Stimulated activated CD8-positive, alpha-beta memory T cell treated with anti-CD3 and anti-CD28 coated beads, Interleukin-7, amount 100 ng/mL, for 48 hours (primary cell): ENCODE results near the gene GRIK4.

Experiments
- DNase-seq, 2 donors: peaks; one replicate each; pipeline ENCODE4 v3.0.0-alpha.2; 2020; ENCODE audit warnings: low read depth in 1 of 2; ENCODE audit errors: extremely low read depth in 1 of 2

The GRIK4 gene

DNA sequence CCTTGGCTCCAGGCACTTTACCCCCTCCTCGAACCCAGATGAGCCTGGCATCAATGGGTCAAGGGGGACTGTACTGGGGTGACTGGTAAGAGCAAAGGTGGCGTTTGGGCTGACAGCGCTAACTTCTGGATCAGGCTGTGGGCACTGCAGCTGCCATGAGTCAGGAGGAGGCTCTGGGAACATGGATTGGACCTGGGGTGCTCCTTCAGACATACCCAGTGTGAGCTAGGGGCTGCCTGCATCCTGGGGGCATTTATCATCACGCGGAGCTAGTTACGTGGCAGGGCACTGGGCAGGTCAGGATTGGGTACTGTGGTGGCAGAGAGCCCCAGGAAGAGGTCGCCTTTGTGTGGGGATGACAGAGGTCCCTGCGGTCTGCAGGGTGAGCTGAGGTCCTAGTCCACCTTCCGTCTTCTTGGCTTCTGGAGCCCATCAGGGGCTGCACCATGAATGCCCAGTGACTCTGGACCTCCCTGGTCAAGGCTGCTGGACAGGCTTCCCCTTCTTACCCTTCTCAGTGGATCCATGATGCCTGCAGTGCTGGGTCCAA, 13.1 kb downstream of the GRIK4 start:
- DNase-seq, result no peak

GRCh38 chr11:120525261-120526171, 14.0 kb downstream of the GRIK4 start:
- DNase-seq, result no peak

- no peak for DNase-seq
Measured at GRCh38 chr11:120526241-120526640, 14.7 kb downstream of the GRIK4 start.

GRCh38 chr11:120527111-120527761, 15.7 kb downstream of the GRIK4 start:
- no peak for DNase-seq

GRCh38 chr11:120528749-120529148, 17.2 kb downstream of the GRIK4 start:
- DNase-seq, result no peak

GRCh38 chr11:120529214-120529613, 17.7 kb downstream of the GRIK4 start:
- no peak for DNase-seq

- DNase-seq, result no peak
Measured at GRCh38 chr11:120529911-120530310, 18.4 kb downstream of the GRIK4 start.

DNA sequence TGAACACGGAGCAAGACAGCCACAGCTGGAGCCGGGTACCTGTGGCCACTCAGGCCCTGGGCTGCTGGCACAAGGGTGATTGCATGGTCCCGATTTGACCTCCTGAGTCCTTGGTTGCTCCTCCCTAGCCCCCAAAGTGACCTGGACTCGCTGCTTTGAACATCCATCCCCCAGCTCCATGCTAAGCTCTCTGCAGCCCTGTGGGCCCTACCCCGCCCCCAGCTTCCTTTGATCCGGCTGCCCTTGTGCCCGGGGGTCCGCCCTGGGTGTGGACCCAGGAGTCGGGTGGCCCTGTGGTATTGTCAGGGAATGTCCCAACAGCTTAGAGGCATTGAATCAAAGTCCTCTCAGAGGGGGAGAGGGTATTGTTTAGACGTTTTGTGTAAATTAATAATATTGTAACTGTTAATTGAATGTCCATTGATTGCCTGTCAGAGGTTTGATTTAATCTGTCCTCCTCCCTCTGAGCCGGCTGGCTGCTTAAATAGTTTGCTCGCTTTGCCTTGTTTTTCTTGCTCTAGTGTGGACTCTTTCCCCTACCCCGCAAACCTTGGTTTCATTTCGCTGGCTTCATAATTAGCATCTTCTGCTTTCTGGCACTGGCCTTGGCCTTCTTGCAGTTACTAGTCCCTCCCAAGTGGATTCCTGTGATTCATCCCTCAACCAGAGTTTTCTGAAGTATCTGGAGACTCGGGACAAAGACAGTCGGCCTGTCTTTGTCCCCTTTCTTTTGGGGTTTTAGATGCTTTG, 20.7 kb downstream of the GRIK4 start:
- no peak for DNase-seq

- DNase-seq, result no peak
Measured at GRCh38 chr11:120532832-120533196, 21.3 kb downstream of the GRIK4 start.

- no peak for DNase-seq
Measured at GRCh38 chr11:120536091-120536796, 24.7 kb downstream of the GRIK4 start.

- no peak for DNase-seq
Measured at GRCh38 chr11:120536797-120537169, 25.2 kb downstream of the GRIK4 start.

- no peak for DNase-seq
Measured at GRCh38 chr11:120537996-120538395, 26.4 kb downstream of the GRIK4 start.

DNA sequence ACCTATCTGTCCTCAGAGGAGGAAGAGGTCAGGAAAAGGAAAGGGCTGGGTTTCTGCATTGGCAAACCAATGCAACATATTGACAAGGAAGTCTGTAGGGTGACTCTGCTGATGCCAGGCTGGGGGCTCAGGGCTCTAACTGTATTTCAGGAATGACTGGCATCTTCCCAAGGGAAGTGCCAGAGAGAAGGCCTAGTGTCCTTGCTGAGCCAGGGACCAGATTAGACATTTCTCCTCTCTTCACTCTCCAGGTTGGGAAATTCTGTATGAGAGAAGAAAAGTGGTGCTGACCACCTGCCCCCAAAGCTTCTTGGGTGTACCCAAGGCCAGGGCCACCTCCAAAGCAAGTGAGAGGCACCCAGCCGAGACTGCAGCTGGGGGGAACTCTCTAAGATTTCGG, 27.2 kb downstream of the GRIK4 start:
- DNase-seq, result no peak

- no peak for DNase-seq
Measured at GRCh38 chr11:120539667-120540369, 28.3 kb downstream of the GRIK4 start.

- DNase-seq, result no peak
Measured at GRCh38 chr11:120540744-120541465, 29.4 kb downstream of the GRIK4 start.

DNA sequence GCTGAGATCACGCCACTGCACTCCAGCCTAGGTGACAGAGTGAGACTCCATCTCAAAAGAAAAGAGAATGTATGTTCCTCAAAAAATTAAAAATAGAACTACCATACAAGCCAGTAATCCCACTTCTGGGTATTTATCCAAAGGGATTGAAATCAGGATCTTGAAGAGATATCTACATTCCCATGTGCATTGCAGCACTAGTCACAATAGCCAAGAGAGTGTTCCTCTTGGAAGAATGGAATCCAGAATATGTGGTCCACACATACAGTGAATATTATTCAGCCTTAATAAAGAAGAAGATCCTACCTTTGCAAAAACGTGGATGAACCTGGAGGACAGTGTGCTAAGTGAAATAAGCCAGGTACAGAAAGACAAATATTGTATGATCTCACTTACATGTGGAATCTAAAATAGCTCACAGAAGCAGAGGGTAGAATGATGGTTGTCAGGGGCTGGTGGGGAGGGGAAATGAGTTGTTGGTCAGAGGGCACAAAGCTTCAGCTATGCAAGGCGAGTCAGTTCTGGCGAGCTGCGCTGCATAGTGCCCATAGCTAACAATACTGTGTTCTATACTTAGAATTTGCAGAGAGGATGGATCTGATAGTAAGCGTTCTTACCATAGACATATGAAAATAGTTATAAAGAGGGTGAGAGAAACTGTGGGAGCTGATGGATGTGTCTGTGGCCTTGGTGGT, 32.1 kb downstream of the GRIK4 start:
- no peak for DNase-seq

- DNase-seq, result no peak
Measured at GRCh38 chr11:120545813-120546212, 34.3 kb downstream of the GRIK4 start.

DNA sequence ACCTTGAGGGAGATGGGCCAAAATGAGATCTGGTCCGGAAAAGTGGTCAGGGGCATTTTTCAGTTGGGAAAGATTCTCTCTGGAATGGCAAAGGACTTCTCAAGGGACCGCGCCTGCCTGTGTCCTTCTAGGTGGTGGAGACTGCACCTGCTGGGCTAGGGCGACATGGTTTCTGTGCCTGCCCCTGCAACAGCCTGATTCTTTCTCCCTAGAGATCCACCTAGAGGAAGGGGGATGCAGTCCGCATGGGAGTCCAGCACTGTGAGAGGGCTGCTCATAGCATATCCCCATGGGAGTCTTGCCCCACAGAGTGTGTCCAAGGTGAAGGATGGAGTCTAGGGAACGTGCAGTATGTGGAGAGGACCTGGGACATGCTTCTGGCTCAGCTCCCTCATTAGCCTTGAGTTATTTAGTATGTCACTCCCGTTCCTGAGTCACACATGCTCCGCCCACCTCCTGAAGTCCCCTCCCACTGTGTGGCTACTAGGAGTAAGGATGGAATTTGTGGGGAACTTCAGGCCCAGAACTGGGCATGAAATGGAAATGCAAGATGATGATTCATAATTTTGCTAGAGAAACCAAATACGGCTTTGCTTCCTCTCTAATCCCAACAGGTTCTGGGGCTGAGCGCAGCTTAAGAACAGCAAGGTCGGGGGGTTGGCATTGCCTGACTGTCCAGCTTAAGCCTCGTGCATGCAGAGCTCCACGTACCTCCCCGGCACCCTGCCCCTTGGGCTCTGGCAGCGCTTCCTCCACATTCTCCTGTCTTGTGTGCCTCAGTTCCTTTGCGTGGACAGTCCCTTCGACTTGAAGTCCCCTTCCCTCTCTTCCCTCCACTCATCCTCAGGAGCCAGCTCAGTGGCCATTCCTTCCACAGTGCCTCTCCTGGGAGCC, 35.0 kb downstream of the GRIK4 start:
- DNase-seq, result no peak
